Fibroblast of the aortic adventitia (primary cell): Measurements from ENCODE around the gene ATP8A2. TPM values are rescaled to one million over a fixed set of nuclear protein-coding genes. Genes with fewer than 3 reads are reported as not detected.

ENCODE experiments used
- DNase-seq: peaks from one replicate; pipeline ENCODE4 v3.0.0-alpha.2; 2010; ENCODE audit warnings: low read depth
- H3K4me3 ChIP-seq: 2 replicates; pipeline ENCODE4 v1.5.1; 2011; ENCODE audit warnings: low read depth, mild to moderate bottlenecking, control low read depth, low read length, moderate library complexity
- CTCF ChIP-seq: IDR thresholded peaks from 2 replicates; pipeline ENCODE4 v1.5.1; 2011; ENCODE audit warnings: mild to moderate bottlenecking, low read length, control low read depth, inconsistent platforms; ENCODE audit not compliant: insufficient read depth
- total RNA-seq: library from RNA; depleted of rRNA; stranded (reverse); fragments of >200 nt; gene quantifications from 2 replicates; pipeline ENCODE4 v1.2.3, GENCODE V29; 2012; ENCODE audit warnings: low replicate concordance

The ATP8A2 gene
- total RNA-seq, 1 donor, result under 0.01 TPM

- no peak for TF ChIP-seq CTCF
- no peak for DNase-seq
These were observed 362.1 kb downstream of the ATP8A2 start for GRCh38 chr13:25733696-25734435.

GRCh38 chr13:25738342-25739196, 366.8 kb downstream of the ATP8A2 start:
- H3K4me3 ChIP-seq, result no peak overlapping the region
- DNase-seq, result peak; percentile 19
- no peak for TF ChIP-seq CTCF

More at GRCh38 chr13:25733696-25734435, 362.1 kb downstream of the ATP8A2 start:
- no peak overlapping the region for H3K4me3 ChIP-seq

- TF ChIP-seq CTCF, result no peak
- no peak overlapping the region for H3K4me3 ChIP-seq
- DNase-seq, result peak; percentile 2
These were observed 367.6 kb downstream of the ATP8A2 start for GRCh38 chr13:25739376-25739775.

- H3K4me3 ChIP-seq, result no peak overlapping the region
- TF ChIP-seq CTCF, result no peak
- no peak for DNase-seq
These were observed 370.0 kb downstream of the ATP8A2 start for GRCh38 chr13:25741796-25742195.

- no peak overlapping the region for H3K4me3 ChIP-seq
- TF ChIP-seq CTCF, result no peak
- DNase-seq, result no peak
These were observed 370.4 kb downstream of the ATP8A2 start for GRCh38 chr13:25742220-25742619.

- no peak overlapping the region for H3K4me3 ChIP-seq
- no peak for TF ChIP-seq CTCF
- no peak for DNase-seq
These were observed 371.6 kb downstream of the ATP8A2 start for GRCh38 chr13:25743421-25743820.
